T-helper 1 cell treated with Interleukin-12 subunit alpha and Interleukin-12 subunit beta and Interleukin-4 antibody, amounts not matched to agents 30 ng/mL and 1 ng/mL, for 36 hours (primary cell): ENCODE data around the gene GPBAR1. TPM values are rescaled to one million over a fixed set of nuclear protein-coding genes. Genes with fewer than 3 reads are reported as not detected.

Experiments
- intact Hi-C: fragments of 100-400 bp; cut with micrococcal nuclease; formaldehyde crosslinking; loops from one replicate; pipeline ENCODE4 v1.15.1; 2024
- total RNA-seq: library from RNA; stranded (reverse); gene quantifications from 2 replicates; pipeline ENCODE4 v1.2.3, GENCODE V29; 2022

Gene GPBAR1
- total RNA-seq, 1 donor from 2014 or later = 1.8 TPM

DNA sequence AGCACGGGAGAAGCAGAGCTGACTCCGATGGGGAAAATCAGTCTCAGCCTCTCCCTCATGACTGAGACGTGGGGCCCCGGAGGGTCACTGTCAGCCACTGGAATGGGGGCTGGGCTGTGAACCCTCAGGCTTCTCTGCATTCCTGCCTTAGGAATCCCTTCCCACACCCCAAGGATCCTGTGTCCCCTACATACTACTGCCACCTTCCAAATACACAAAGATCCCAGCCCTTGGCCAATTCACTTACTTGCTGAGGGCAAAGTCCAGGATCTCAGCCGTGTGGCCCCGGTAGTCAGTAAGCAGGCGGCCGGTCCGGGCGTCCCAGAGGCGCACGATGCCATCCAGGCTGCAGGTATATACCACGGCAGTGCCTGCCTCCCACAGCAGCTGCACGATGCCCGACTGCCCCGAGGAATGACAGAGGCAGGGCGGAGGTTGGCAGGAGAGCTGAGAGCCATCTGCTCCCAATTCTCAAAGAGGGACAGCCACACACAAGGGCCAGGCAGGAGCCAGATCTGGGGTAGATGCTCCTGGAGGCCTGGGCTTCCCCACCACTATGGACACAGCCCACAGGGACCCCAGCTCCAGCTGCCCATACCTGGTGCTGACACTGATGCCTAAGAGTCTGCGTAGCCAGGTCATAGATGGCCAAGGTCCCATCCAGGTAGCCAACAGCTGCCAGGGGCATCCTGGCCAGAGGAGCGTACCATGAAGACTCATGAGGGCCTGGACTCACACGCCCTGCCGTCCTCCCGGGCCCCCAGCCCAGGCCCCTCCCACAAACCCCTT is 4.2 kb downstream of the GPBAR1 start:
- intact Hi-C loops = no loop called here

DNA sequence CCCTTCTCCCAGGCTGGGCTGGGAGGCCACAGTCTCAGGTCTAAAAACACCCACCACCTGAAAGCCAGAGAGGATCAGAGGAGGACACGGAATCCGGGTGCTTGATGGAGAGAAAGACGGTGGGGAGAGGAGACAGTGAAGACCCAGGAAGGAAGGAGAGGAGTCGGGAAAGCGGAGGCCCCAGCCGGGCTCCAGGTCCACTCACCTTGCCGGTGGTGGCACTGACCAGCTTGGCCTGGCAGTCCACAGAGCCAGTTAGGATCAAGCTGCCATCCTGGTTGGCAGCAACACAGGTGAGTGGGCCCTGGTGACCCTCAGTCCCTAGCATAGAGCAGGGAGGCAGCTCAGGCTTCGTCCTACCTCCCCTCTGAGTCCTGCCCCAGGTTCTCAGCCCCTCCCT is 4.8 kb downstream of the GPBAR1 start:
- intact Hi-C loops = no loop called here

DNA sequence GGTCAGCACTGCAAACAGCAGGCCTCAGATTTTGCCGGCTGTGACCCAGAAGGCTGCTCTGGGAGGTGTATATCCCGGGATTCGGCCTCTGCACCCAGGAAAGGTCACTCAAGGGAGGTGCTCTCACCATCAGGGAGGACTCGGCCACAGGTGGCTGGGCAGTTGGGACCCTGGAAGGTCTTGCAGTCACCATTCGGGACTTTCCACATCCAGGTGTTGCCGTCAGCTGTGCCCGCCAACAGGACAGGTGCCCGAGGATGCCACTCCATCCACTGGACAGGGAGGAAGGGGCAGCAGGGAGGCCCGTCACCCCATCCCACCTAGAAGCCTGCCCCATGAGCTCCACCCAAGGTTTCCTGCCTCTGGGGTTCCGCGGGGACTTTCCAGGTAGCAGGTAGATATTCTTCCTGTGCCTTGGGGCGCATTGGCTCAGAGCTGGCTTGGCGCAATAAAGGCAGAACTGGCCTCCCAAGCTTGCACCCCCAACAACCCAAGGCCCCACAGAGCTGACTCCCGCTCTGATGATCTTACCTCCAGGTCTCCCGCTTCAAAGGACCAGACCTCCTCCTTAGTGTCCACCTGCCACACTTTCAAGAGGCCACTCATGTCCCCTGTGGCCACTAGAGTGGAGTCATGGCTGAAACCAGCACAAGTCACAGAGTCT is 5.6 kb downstream of the GPBAR1 start:
- intact Hi-C loops = no loop called here

DNA sequence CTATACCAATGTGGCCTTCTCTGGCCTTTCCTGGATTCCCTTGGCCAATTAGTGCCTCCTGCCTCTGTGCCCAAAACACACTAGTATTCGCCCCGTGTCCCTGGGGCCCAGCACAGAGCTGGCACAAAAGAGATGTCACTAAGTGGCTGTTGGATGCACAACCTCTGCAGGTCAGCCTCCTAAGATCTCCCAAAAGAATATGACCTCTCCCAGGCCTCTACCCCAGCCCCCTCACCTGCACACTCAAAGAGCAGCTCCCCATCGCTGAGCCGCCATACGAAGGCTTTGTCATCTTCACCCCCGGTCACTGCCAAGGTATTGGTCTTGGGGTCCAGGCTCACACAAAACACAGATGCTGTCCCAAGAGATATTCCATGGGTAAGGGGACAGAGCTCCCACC is 6.4 kb downstream of the GPBAR1 start:
- intact Hi-C loops = no loop called here

DNA sequence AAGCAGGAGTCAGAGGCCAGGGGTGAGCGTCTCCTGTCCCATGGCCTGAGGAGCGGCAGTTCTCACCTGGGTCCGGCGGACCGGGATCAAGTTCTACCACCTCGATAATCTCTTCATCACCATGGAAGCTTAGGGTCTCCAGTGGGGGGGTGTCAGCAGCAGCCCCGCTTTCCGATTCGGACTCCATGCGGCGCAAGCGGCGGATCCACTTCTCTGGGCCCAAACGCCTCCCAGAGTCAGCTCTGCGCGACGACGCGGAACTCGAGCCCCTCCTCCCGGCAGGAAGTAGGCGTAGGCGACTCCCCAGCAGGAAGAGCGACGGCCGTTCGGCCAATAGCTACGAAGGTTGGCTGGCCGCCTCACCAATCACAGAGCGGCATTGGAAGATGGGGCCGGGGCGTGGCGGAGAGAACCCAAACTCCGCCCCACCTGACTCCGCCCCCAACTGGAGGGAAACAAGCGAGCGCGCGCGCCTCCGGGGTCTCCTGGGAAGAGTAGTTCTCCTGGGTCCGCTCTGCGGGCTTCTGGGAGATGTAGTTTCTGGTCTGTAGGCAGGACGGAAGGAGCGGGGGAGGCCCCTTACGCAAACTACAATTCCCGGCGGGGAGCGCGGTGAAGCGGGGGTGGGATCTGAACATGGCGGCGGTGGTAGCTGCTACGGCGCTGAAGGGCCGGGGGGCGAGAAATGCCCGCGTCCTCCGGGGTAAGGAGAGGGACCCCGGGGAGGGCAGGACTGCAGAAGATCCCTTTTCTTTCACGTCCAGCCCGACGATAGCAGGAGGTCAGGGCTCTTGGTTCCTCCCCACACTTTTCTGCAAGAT is 9.3 kb downstream of the GPBAR1 start, which contains the start of the genes AAMP and PNKD:
Gene AAMP (minus strand): TSS at position 238 of the 821 bp plus-strand sequence. CDS start 51 bp downstream, at position 187.
Gene PNKD (plus strand): TSS at position 620 of the 821 bp plus-strand sequence. CDS start 17 bp downstream, at position 637.
- intact Hi-C loops = loop anchor here (1.0 to 5.0 kb wide), 20 partner anchors 13 to 1858 kb away; partner anchors contain the start of genes ANKZF1, ARPC2, ATG9A and BCS1L

DNA sequence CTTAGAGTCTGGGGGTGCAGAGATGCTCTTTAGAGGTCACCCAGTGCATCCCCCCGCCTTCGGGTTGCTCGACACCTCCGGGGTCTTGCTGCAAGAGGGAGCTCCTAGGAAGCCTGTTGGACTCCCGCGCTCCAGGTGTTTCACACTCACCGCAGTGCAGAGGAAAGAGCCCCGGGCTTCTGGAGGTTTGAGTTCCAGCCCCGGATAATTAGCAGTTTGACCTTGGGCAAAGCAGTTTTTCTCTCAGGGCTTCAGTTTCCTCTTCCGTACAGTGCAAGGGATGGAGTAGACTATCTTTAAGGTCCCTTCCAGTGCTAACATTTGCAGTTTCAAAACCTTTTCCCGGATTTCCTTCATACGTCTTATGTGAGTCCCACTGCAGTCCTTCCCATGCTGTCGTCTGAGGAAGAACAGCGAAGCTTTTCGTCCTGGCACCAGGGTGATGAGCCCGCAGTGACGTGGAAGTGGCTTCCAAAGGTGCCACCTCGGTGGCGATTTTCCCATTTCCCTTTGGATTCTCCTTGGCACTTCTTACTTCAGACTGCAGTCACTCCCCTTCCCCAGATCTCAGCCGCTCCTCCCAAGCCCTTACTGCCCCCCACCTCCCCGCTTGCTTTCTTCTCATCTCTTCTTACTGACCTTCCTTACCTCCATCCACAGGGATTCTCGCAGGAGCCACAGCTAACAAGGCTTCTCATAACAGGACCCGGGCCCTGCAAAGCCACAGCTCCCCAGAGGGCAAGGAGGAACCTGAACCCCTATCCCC is 10.1 kb downstream of the GPBAR1 start:
- intact Hi-C loops = loop anchor here (1.0 to 5.0 kb wide), 20 partner anchors 14 to 1859 kb away; partner anchors contain the start of genes ANKZF1, ARPC2, ATG9A and BCS1L

DNA sequence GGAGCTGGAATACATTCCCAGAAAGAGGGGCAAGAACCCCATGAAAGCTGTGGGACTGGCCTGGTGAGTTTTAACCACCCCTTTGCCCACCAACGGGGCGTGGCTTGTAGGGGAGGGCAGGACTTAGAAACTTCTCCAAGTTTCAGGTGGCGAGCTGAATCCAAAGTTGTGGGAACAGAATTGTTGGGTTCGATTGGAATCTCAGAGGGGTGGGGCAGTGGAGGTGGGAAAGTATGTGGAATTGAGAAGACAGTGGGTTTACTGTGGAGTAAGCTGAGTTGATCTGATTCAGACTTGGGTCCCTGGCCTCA is 10.6 kb downstream of the GPBAR1 start:
- intact Hi-C loops = loop anchor here (2.0 to 5.0 kb wide), 3 partner anchors 981 to 1774 kb away; partner anchors contain the start of genes CHPF, RPL37A, TMEM198 and TUBA4A

DNA sequence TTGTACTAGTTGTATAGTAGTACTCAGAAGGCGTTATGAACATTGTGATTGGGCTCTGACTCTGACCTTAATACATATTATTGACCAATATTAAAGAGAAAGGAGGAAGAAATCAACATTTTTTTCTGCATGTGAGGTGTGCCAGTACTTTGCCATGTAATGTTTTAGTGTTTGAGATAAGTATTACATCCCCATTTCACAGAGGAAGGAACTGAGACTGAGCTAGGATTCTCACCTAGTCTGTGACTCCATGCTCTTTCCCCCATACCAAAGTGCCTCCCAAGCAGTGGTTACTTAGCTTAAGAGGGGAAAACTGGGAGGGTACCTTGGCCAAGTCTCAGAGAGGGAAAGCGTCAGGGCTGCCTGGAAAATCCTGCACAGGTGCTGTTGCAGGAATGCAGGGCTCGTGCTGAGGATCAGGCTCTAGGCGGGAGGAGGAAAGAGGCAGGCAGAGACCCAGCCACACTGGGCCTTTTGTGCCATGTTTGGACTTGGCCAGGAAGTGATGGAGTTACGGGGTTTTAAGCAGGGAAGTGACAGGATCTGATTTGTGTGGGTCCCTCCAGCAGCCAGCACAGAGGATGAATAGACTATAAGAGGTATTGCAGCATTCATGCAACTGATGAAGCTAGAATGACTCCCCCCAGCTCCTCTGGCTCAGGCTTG is 11.2 kb downstream of the GPBAR1 start:
- intact Hi-C loops = loop anchor here (1.0 to 5.0 kb wide), 9 partner anchors 20 to 1775 kb away; partner anchors contain the start of genes CATIP, CHPF, RPL37A and TMBIM1

DNA sequence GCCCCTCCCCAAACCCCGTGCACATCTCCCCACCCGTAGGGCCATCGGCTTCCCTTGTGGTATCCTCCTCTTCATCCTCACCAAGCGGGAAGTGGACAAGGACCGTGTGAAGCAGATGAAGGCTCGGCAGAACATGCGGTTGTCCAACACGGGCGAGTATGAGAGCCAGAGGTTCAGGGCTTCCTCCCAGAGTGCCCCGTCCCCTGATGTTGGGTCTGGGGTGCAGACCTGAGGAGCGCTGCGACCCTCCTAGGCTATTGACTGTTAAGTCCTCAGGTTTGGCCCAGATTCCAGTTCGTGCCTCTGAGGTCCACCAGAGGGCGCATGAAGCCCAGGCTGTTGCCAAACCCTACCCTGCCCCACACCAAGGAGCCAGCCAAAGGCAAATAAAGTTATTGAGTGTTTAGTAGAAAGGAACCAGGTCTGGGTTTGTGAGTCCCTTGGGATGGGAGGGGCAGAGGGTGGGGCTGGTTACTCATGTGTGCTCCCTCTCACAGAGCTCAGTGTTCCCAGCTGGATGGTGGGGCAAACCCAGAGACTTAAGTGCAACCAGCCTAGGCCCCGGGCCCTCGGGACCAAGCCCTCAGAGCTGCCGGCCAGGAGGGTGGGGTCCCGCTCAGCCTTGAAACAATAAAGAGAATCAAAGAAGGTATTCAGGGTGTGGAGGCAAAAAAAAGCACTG is 11.9 kb downstream of the GPBAR1 start:
- intact Hi-C loops = loop anchor here (1.0 to 5.0 kb wide), 8 partner anchors 20 to 1775 kb away; partner anchors contain the start of genes CATIP, CHPF, RPL37A and TMBIM1

DNA sequence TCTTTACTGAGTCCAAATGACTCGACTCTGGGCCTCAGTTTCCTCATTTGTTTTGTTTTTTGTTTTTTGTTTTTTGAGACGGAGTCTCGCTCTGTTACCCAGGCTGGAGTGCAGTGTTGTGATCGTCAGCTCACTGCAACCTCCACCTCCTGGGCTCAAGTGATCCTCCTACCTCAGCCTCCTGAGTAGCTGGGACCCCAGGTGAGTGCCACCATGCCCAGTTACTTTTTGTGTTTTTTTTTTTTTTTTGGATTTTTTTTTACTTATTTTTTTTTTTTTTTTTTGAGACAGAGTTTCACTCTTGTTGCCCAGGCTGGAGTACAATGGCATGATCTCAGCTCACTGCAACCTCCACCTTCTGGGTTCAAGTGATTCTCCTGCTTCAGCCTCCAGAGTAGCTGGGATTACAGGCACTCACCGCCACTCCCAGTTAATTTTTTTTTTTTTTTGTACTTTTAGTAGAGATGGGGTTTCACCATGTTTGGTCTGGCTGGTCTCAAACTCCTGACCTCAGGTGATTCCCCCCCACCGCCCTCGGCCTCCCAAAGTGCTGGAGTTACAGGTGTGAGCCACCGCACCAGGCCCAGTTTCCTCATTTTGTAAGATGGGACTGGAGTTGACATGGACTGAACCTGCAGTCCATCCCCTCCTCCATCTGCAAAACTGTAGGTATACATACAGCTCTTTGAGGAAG is 12.5 kb downstream of the GPBAR1 start:
- intact Hi-C loops = loop anchor here (5.0 kb wide), 2 partner anchors 1269 to 1776 kb away; partner anchors contain the start of genes CHPF, RPL37A and TMEM198

DNA sequence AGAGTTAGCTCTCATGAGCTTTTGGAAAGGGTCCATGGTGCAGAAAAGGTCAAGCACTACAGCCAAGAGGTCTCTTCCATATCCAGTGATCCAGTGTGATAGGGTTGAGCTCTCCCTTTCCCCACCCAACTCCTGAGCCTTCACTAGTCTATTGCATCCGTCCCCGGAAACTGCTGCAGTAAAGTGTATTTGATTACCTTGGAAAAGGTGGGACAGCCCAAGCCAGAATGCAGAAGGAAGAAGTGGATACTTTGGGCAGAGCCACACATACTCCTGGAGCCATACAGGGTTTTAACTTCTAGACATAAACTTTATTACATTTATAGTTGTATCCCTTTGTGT is 13.1 kb downstream of the GPBAR1 start:
- intact Hi-C loops = loop anchor here (5.0 kb wide), 2 partner anchors 1268 to 1777 kb away; partner anchors contain the start of genes CHPF, RPL37A and TMEM198

DNA sequence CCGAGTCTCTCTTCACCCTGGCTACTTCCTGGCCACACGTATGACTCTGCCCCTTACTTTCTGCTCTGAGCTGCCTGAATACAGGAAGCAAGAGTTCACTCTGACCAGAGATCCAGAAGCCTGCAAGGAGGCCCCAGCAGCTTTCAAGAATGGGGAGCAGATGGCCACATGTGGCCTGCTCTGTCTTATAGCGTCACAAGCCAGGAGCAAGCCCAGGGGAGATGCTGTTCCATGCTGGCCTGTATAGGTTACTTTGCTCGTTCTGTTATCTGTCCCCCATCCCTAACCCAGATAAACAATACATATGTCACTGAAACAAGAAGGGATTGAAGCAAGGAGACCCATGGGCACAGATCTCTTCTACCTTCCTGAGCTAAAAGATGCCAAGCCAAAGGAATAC is 13.8 kb downstream of the GPBAR1 start:
- intact Hi-C loops = loop anchor here (5.0 kb wide), 2 partner anchors 1268 to 1777 kb away; partner anchors contain the start of genes CHPF, RPL37A and TMEM198

DNA sequence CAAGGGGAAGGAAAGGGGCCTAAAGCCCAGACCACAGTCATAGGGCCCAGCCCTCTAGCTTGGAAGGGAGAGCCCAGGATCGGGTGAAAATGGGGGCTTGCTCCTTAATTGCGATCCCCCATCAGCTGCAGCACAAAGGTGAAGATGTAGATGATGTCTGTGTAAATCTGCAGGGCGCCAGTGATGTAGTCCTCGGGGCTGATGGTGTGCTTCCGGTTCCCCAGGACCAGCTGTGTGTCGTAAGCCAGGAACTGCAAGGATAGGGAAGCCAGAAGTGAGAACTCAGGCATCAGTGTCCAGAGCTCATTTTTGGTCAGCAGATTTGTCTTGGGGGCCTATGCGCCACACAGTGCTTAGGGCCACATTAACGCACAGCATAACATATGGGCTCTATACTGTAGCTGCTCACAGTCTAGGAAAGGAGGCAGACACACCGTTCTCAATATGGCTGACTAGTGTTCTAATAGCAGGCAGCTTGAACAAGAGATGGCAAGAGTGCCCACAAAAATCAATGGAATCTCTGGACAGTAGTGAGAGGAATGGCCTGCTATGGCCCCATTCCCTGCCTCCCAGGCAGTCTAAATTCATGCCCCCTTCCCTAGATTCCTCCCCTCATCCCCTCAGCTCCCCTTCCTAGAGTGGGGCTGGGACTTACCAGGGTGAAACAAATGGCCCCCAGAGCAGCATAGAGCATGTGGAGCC is 14.7 kb downstream of the GPBAR1 start:
- intact Hi-C loops = no loop called here

DNA sequence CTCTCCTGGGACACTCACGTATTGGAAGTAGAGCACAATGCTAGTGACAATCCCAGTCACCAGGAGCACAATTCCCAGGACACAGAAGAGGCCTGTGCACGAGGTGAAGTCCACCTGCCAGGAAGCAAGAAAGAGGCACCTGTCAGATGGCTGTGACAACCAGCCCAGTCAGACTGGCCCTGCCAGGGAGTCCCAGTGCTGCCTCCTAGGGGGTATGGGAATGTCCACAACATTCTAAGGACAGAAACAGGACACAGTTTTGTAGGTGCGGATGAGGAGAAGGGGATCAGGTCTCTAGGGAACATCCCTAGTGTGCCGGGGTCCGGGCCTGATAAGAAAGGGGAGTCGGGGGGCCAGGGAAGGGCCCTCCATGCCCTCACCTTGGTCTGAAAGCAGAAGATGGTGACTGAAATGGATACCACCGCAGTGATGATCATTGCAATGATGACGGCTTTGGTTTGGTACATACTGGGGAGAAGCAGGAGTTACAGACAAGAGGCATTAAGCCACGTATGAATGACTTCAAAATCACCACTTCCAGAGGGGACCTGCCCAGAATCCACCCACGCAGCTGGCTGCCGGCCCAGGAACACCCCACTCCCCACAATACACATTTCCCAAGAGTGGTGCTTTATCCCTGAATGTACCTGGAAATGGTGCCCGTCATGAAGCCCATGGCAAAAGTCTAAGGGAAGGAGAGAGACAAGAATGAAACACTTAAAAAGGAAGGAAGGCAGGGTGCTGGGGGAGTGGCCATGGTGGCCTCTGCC is 16.4 kb downstream of the GPBAR1 start:
- intact Hi-C loops = no loop called here

DNA sequence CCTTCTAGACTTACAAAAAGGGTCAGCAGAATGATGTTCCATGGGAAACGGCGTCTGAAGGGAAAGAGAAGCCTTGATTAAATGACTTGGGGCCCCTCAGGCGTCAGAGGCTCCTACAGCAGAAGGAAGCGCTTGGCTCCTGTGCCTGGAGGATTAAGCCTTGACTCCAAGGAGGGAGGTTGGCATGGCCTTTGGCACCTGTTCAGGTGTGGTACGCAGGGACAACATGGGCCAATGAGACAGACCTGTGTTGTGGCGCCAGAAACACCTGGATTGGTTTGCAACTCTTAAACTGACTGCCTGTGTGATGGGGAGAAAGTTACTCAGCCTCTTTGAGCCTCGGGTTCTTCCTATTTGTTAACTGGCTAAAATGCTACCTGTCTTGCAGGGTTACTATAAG is 17.1 kb downstream of the GPBAR1 start:
- intact Hi-C loops = no loop called here

DNA sequence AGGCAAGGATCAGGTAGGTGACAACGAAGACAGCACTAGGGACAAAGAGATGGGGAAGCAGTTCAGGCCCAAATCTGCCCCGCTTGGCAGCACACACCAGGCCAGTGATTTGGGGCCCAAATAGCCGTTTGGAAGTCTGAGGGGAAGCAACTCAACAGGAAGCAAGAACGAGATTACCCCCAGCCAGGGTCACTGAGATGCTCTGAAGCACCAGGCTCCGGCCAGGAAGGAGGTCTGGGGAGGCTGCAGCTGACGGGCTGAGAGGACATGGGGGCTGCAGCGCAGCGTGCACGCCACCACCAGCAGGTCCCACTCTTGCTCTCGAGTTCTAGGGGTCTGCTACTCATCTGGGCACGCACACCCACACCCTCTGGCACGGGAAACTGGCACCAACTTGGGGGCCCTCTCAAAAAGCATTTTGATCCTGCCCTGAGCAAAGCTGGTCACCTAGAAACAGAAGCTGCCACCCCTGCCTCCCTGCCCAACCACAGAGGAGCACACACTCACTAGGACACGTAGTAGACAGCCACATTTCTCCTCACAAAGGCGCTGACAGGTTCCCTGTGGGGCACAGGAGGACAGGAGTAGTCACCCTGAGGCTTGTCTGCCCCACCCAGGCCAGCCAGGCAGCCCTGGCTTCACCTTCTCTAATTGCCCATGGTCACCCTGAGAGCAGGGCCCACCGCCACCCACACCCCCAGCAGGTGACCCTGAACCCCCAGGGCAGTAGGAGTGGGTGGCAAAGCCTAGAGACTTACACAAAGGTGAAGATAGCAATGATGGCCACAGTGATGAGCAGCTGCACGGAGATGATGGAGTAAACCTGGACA is 17.9 kb downstream of the GPBAR1 start:
- intact Hi-C loops = no loop called here
